Stimulated activated CD4-positive, alpha-beta T cell treated with anti-CD3 and anti-CD28 coated beads, Interleukin-1b, Interleukin-23, amount 100 ng/mL, for 4 hours (primary cell): ENCODE measurements around the gene HTR7.

Experiments used
- DNase-seq, 2 donors: peaks; one replicate each; pipeline ENCODE4 v3.0.0-alpha.2; 2020; ENCODE audit warnings: low read depth in 2 of 2

Gene HTR7

GRCh38 chr10:90804354-90804753 lies 53.5 kb downstream of the HTR7 start:
- DNase-seq, result no peak

DNA sequence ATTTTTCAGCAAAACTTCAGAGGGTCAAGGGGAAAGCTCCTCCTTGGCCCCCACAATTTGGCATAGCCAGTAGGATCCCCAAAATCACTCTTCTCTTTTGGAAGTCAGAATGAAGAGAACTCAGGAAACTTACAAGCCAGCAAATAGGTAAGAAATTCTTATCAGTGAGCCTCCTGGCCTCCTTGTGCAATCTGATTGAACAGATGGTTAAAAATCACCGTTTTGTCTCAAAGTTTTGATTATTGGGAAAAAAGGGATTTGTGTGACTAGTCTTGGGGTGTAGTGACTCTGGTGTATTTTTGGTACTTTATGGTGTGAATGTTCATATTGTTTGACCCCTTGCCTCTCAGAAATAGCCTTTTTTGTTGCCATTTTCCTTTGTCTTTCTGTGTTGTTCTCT lies 56.2 kb downstream of the HTR7 start:
- DNase-seq, result no peak

GRCh38 chr10:90800232-90800796 lies 57.5 kb downstream of the HTR7 start:
- DNase-seq, result no peak

GRCh38 chr10:90799172-90799571 lies 58.7 kb downstream of the HTR7 start:
- DNase-seq, result no peak

DNA sequence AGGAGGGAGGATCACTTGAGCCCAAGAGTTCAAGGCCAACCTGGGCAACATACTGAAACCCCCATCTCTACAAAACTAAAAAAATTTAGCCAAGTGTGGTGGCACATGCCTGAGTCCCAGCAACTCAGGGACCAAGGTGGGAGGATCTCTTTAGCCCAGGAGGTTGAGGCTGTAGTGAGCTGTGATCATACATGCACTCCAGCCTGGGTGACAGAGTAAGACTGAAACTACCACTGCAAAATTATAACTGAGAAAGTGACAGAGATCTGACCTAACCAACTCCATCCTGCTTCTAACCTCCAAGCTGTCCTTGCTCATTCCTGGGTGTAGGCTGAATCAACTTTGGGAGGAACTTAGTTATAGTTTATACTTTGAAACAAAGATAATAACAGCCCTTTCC lies 59.4 kb downstream of the HTR7 start:
- no peak for DNase-seq

DNA sequence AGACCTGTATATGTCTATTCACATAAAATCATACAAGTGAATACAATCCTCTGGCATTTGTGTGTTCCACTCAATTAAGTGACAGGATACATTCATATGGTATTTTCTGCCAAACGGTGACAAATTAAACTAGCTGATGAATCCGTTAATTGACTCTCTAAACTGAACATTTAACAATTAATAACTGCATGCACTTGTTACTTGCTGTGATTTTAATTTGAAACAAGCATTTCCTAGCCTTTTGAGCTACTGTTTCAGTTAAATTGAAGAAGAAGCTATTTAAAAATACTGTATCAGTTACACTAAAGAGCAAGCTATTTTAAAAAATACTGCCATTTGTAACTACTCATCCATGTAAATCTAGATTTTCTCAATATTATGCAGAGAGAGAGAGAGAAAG lies 67.4 kb downstream of the HTR7 start:
- DNase-seq, result no peak

DNA sequence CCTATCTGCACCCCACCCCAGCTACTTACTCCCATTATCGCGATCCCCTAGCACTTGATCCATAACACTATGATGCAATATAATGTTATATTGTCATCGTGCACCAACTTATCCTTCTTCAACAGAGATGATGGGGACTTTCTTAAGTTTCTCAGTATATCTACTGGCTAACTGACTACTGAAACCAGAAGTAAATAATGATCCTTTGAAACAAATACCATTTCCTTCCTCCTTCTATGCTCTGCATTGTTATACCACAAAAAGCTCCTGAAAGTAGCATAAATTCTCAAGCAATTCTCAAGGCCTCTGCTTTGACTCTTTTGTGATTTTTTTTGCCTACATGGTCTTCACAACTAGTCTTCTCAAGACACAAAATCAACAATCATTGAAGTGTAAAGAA lies 68.9 kb downstream of the HTR7 start:
- DNase-seq, result no peak

DNA sequence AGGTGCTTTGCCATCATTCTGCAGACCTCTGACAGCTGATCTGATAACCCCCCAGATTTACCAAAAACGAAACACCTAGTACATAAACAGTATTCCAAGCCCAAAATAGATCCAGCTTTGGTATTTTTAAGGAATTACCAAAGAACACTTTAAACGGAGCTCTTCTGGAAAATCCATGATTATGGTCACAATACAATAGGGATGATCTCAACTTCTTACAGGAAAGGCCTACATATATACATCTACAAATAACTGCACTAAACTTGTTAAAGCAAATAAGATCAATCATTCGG lies 69.7 kb downstream of the HTR7 start:
- no peak for DNase-seq

GRCh38 chr10:90787393-90788198 lies 70.2 kb downstream of the HTR7 start:
- no peak for DNase-seq

- DNase-seq, result no peak
Observed at GRCh38 chr10:90785782-90786181, 72.1 kb downstream of the HTR7 start.

DNA sequence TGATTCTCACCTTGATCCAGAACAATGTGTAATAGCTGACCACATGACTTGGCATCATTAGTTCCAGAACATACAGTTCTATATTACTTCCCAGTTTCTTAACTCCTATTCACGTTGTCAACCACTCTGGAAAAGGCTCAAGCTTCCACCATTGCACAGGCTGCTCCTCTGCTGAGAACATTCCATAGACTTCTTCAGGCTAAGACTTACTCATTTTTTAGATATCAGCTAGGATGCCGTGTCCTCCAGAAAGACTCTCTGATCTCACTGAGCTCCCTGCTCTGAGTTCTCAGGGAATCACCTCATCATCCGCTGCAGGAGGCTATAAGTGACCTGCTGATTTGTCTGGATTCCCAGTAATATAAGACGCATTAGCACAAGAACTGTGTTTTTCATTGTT lies 73.1 kb downstream of the HTR7 start:
- DNase-seq, result no peak

DNA sequence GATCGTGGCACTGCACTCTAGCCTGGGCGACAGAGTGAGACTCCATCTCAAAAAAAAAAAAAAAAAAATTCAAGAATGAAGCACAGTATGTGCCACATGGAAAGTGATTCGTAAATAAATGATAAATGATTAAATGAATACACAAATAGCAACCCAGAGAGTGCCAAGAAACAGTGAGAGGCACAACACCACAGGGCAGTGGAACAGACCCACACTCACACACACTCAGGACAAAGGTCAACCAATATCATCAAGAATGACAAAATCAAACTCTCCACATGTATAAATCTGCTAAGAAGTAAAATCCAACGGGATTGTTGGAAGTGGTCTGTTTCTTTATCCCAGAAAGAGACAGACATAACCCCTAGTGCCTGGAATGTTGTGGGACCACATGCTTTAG lies 77.4 kb downstream of the HTR7 start:
- DNase-seq, result no peak

GRCh38 chr10:90779548-90779947 lies 78.3 kb downstream of the HTR7 start:
- no peak for DNase-seq

DNA sequence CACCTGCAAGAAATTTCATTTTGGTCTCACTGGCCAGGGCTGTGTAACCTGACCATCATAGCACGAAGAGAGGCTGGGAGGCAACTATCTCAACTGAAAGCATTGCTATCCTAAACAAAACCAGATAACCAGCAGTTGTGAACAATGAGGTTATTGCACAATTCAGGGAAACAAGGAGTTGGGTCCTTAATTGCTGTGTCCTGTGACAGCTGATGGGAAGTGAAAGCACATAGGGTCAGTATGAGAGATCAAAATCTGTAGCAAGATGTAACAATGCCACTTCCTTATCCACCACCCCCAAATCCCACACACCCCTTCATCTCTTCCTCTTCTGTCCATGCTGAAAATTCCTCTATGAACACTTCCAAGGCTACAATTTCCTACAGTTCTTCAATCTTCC lies 80.2 kb downstream of the HTR7 start:
- DNase-seq, result no peak

DNA sequence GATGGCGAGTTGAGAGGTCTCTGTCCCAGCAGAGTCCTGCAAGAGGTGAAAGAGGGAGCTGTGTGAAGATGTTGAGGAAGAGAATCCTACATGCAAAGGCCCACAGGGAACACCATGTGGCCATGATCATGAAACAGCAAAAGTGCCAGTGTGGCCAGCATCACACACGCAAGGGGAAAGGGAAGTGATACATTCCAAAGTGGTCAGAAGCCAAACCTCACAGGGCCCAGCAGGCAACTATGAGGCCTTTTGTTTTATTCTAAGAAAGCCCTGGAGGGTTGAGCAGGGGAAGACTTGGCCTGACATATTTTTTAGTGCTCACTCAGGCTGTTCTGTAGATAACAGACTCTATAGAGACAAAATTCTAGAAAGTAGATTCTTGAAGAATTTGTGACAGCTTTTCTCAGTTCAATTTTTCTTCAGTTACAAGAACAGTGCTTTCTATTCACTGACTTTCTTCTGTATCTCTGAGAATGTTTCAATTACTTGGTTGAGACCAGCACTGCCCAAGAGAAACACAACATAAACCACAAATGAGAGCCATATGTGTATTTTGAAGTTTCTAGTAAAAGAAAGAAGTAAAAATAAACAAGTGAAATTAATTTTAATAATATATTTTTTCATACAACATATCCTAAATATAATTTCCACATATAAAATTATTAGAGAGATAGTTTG lies 82.3 kb downstream of the HTR7 start:
- no peak for DNase-seq

DNA sequence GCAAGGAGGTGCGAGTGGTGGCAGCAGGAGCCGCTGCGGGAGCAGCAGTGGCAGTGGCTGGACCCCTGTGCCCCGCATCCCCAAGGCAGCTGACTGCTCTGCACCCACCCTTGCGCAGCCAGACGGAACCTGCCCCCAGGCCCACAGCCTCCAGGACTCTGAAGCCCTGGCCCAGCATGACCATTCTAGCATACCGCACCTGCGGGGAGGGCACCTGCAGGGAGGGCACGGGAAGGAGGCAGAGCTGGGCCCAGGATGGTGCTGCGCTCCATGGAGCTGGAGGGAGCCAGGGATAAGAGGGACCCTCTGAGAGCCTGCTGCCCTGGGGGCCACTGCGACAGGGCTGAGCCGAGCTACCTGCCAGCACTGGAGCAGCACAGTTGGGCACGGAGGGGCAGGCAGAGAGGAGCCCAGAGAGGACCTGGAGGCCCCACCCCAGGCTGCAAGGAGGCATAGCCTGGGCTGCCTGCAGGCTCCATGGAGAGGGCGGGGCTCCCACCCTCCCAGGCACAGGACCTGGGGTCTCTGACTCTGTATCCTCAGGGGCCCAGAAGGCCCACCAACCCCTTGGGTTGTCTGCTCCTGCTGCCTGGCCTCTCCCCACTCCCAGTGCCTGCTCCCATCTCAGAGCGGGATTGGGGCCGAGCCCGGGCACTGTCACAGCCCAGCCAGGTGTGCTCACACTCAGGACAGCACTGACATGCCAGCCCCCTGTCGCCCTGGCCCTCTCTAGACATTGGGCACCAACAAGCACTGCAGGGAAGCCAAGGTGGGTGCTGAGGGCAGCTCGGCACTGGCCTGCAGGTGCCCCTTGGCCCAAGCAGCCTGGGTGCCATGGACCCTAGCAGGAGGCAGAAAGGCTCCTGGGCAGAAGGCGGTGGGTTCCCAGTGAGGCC lies 87.6 kb downstream of the HTR7 start:
- no peak for DNase-seq

DNA sequence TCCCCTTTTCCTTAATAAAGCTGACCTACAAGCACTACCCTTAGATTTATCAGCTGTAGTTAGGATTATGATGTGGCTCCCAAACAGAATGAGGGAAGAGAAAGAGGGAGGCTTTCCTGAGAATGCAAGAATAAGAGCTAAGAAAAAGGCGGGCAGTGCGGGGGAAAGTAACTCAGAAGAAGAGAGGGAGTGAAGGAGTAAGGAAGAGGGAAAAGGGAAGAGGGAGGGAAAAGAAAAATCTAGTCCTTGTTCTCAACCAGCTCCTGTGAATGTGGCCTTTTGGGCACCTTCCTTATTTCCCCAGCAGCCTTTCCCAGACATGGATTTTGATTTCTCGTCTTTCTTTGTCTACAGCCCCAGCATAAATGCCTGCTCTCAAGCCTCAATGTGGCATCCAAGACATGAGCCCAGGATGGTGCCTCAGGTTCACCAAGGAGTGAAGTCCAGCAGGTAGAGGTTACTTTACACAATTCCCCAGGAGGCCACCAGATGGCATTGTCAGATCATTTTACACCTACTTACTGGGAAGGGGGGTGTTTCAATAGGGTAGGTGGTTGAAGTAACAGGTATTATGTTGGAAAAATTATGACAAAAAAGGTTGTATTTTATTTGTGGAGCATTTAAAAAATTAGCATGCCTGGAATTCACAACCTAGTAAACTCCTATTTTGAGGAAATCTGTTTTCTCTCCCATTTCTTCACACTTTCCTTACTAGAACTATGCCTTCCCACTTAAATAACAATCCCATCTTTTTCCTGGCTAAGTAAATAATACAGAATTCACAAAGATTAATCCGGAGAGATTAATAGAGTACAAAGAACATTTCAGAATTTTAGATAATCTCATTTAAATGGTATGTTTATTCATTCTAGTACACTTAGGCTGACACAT lies 106.5 kb downstream of the HTR7 start:
- peak in 1 of 2 donors; percentile 25 for DNase-seq

DNA sequence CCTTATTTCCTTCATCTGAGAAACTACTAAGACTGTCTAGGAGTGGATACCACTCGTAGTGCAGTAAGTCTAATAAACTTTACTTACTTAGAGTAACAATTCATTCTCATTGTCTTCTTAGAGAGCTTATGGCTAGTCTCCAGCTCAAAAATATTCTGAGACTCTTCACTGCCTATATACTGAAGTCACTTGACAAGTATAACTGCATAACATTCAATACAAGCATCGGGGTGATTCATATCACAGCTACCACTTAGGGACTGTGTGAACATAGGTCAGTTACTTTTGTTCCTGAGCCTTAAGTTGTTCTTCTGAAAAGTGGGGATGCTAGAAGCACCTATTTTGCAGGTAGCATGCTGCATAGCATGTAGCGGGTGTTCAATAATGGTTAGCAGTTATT lies 111.0 kb downstream of the HTR7 start:
- no peak for DNase-seq

DNA sequence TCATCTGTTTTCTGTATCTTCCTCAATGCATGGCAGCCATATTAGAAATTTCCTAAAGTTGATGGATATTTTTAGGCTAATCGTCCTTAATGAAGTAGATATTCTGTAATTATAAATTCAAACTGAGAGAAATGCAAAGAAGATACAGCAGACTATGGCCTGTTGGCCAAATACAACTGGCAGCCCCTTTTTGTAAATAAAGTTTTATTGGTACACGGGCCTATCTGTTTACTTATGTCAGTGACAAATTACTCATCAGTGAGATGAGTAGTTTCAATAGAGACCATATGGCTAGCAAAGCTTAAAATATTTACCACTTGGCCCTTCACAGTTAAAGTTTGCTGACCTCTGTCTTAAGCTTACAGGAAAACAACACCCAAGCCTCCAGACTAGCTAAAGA lies 112.3 kb downstream of the HTR7 start:
- no peak for DNase-seq

DNA sequence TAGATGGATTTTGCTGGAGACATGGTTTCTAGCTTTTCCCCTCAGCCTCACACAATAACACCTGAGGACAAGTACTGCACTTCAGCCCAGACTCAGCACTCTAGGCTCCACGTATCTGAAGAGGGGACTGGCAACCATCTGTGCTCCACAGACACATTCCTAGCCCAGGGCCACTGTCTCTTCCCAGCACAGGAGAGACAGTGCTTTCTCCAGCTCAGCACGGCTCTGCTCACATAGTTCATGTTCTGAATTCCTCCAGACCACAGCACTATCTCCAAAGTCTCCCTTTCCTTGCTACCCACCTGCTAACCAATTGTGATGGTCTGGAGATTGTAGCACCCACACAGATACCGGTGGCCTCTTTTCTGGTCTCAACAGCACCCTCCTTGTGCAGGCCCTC lies 114.5 kb downstream of the HTR7 start:
- no peak for DNase-seq

GRCh38 chr10:90741926-90742565 lies 115.8 kb downstream of the HTR7 start:
- DNase-seq, result no peak
